CD4-positive, alpha-beta T cell treated with Interferon alpha-2 for 1 hour (primary cell): ENCODE data around the gene TSTD1.
"Not testable (repeated sequence)": the region's sequence is repeated elsewhere in the genome, so short reads cannot be mapped to it uniquely, and the experiment has no call there.

Experiments
- DNase-seq, 2 donors: peaks; one replicate each; pipeline ENCODE4 v3.0.0-alpha.2; 2020 to 2022

Gene TSTD1

DNA sequence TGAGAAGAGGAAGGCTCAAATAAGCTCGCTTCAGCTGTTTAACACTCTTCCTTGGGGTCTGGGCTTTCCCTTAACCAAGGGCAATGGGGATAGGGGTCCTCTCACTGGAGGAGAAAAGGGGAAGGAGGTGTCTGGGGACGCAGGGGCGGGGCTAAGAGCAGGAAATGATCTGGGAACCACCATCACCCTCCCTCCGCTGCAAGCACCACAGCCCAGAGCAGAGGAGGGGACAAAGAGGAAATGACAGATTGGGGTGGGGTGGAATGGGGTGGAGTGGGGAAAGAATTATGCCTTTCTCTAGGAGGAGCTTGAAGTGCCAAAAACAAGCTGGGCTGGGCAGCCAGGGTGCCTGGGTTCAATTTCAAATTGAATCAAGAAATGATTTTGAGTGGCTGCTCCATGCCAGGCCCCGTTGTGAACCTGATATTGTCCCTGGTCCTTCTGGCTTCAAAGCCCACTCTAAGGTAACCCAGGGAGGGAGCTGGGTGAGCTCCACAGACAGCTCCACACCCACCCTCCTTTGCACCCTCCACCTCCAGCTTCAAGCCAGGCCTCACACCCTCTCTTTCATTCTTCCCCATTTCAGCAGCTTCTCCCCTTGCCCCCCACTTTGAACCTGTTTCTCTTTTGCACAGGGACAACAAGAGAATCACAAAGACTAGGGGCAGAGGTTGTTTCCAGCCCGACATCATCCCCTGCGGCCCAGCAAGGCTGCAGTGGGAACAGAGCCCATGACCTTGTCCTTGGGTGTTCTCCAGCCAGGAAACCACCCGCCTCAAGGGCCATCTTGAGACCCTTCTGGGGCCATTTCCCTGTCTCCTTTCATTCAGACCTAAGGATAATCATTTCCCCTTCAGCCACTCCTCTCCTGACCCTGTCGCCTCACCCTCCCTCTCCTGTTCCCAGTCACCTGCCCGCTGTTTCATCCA lies 29.8 kb upstream of the TSTD1 start:
- peak; percentile 92 to 93 for DNase-seq

DNA sequence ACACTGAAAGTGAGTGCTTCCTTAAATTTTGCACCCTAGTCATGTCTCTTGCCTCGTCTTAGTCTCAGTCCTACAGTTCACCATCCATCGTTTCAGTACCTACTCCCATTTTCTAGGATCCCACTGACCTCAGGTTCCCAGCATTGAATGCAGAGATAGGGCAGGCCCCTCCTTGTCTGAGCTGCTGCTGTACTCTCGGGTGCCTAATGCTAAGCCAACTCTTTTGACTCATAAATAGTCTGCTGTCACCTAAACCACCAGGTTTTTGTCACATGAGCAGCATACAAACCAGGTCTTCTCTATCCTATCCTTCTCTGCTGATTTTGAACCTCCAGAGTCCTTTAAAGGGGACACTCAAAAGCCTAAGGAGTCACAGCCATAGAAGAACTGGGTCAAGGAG lies 27.9 kb upstream of the TSTD1 start:
- peak in 1 of 2 donors; percentile 23 for DNase-seq

DNA sequence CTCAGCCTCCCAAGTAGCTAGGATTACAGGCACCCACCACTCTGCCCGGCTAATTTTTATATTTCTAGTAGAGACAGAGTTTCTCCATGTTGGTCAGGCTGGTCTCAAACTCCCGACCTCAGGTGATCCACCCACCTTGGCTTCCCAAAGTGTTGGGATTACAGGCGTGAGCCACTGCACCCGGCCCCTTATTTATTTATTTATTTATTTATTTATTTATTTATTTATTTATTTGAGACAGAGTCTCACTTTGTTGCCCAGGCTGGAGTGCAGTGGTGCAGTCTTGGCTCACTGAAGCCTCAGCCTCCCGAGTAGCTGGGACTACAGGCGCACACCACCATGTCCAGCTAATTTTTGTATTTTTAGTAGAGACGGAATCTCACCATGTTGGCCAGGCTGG lies 26.9 kb upstream of the TSTD1 start:
- not testable (repeated sequence) for DNase-seq

DNA sequence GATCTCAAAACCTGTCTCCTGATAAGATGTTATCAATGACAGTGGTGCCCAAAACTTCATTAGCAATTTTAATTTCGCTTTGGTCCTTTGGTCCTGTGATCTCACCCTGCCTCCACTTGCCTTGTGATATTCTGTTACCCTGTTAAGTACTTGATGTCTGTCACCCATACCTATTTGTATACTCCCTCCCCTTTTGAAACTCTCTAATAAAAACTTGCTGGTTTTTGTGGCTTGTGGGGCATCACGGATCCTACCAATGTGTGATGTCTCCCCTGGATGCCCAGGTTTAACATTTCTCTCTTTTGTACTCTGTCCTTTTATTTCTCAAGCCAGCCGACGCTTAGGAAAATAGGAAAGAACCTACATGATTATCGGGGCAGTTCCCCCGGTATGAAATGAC lies 25.2 kb upstream of the TSTD1 start:
- peak in 1 of 2 donors; percentile 32 for DNase-seq

DNA sequence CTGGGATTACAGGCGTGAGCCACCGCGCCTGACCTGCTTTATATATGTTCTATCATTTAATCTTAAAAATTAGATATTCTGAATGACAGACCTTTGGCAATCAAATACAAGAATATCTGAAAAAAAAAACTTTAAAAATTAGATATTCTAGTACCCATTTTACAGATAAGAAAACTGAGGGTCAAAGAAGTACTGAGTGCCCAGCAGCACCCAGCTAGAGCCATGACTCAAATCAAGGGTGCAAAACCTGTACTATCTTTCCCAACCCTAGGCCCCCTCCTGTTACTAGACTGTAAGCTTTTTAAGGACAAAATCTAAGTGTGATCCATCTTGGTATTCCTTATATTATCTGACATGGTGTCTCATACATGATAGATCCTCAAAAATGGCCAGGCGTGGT lies 22.7 kb upstream of the TSTD1 start:
- no peak for DNase-seq

DNA sequence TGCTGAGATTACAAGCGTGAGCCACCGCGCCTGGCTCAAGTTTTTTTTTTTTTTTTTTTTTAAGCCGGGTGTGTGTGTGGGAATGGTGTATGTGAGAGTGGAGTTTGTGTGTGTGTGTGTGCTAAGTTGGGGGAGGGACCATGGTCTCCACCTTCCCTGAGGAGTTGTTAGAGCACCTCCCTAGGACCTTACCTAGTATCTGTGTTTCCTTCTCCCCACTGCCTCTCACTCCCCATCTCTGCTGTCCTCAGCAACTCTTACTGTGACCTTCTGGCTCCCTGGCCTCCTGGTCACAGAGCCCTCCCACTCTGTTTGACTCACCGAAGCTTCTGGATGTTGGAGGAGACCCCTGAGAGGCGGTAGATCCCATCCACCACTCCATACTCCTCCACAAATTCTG lies 20.5 kb upstream of the TSTD1 start:
- no peak for DNase-seq

DNA sequence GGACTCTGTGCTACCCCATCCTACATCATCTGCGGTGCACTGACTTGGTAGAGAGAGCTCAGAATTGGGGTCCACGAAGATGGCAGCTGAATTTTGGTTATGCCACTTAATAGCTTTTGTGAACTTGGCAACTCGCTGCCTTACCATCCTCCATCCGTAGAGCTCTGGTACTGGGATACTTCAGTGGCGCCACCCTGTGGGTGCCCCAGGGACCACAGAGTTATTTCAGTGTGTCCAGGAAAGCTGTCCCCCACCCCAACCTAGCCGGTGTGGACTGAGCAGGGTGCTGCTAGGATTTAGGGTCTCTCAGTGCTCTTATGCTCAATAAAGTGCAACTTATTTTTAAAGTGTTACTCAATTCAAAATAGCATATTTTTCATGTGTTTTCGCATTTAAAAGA lies 16.0 kb upstream of the TSTD1 start:
- DNase-seq: no peak

DNA sequence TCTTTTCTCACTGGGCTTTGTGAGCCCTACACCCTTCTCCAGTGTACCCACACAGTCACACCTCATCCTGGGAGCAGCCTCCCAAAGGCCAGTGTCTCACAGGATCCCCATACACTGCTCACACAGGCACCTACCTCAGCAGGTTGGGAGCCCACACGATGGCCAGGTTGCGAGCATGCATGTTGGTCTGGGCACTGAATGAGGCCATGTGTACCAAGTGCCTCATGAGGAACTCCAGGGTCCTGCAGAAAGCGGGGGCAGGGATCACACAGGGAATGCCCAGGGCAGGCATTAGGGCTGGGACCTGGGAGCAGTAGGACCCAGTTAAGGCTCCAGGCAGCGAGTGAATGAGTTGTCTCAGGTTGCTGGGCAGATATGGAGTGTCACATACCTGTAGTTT lies 15.5 kb upstream of the TSTD1 start:
- no peak for DNase-seq

DNA sequence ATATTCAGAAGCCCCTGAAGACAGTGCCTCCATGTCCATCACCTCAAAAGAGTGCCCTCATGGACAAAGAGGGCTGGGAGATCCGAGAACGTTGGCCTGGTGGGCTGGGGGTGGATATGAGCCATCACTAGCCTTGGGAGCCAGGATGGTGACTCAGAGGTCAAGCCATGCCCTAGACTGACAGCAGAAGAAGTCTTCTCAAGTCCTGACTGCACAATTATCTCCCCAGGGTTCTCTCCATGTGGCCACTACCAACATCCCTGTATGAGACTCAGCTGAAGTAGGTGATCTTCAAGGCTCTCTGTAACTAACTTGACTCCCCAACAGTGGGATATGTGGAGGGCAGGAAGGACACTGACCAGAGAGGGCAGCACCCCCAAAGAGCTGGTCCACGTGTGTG lies 14.1 kb upstream of the TSTD1 start:
- no peak for DNase-seq

DNA sequence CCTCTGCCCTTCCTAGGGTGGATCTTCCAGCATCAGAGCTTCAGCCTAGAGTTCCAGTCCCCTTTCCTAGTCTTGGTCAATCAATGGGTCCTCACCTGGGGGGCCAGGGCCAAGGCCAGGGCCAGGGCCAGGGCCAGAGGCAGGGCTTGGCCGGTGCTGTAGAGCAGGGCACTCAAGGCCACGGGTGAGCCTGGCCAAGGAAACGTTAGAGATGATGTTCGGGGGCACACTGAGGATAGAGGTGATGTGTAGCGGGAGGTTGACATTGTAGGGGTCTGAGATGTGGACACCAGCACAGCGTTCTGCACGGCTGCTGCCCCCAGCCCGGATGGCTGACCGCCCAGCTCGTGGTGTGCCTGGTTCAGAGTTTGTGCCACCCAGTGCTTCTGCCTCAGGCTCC lies 12.5 kb upstream of the TSTD1 start:
- DNase-seq: no peak

DNA sequence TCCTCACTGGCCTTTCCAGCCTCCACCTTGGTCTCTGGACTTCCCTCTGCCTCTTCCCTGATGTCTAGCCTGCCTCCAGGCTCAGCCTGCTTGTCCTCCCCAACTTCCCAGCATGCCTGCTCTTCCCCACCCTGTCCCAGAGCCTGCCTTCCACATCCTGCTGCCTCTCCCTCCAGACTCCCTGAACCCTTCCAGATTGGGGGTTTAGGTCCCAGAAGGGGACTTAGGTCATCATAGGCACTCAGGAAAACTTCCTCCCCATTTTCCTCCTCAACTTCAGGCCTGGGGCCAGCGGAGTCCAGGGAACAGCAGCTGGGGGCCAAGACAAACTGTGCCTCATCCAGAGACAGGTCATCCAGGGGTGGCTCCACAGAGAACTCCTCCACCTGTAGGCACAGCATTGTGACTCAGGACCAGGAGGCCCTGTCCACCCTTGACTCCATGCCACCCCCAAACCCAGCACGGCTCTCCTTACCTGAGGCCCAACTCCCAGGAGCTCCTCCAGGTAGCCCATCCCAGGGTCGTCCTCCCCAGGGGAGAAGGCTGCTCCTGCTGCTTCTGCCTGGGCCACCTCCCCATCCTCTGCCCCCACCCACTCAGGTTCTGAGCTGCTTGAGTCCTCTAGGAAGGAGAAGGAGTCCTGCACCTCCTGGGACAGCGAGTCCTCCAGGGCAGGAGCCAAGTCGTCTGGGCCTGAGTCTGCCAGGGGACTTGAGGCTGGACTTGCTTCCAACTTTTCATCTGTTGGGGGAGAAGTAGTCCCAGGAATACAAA lies 10.4 kb upstream of the TSTD1 start:
- DNase-seq: no peak

DNA sequence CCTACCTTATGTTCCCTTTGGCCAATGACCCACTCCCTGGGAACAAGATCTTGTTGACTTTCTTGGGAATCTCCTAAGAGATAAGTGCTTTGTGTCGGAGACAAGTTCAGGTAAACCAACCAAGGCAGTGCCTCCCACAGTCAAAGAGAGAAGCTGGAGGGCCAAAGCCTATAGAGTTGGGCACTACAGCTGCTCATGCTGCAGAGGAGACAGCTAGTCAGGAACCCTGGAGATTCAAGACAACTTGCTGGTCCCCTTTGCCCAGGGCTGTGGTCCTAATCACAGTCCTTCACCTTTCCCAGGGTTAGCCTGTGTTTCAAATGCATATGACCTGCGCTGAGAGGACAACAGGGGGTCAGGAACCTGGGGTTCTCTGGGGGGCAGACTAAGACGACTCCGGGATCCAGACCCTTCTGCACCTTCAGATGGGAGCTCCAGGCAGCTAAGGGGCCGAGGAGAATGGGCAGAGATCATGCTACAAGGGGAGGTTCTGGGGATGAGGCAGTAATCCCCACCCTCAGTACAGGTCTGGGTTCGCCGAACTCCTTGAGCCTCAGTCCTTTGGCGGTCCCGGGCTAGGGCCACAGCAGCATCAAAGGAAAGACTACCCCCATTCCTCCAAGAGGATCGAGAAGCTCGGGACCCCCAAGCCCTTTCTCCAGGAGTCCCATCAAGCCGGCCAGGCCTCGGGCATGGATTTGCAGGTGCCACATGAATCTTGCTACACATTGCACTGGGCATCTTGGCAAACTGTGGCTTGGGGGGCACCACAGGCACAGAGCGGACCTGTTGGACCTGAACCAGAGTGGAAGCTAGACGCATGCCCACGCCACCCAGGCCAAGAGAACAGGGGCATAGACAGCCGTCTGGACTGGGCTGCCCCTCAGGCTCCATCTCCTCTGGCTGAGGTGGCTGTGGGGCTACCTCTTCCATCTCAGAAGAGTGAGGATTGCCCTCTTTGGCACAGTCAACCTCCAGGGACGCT lies 9.0 kb upstream of the TSTD1 start:
- no peak for DNase-seq

DNA sequence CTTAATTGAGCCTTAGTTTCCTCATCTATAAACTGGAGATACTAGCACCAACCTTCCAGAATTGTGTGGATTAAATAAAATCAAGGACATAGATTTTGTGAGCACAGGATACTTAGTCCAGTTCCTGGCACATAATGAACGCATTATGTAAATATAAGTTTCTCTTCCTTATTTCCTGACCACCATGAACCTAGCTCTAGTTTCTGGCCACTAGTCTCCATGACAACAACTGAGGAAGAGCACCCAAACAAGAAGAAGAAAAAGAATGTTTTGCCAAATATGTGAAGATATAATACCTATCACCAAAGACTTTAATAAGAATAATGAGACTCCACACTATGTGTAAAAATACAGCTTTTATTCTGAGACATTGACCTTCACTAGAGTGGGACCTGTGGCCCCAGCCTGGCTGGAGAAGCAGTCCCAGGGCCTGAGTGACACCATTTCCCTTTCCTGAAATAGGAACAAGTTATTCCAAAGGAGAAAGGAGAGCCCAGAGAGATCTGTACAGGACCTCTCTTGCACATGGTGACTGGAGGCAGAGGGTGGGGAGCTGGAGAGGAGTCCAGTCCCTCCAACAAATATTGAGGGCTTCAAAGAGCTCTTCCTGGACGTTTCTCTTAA lies 8.0 kb upstream of the TSTD1 start:
- peak; percentile 47 to 48 for DNase-seq

DNA sequence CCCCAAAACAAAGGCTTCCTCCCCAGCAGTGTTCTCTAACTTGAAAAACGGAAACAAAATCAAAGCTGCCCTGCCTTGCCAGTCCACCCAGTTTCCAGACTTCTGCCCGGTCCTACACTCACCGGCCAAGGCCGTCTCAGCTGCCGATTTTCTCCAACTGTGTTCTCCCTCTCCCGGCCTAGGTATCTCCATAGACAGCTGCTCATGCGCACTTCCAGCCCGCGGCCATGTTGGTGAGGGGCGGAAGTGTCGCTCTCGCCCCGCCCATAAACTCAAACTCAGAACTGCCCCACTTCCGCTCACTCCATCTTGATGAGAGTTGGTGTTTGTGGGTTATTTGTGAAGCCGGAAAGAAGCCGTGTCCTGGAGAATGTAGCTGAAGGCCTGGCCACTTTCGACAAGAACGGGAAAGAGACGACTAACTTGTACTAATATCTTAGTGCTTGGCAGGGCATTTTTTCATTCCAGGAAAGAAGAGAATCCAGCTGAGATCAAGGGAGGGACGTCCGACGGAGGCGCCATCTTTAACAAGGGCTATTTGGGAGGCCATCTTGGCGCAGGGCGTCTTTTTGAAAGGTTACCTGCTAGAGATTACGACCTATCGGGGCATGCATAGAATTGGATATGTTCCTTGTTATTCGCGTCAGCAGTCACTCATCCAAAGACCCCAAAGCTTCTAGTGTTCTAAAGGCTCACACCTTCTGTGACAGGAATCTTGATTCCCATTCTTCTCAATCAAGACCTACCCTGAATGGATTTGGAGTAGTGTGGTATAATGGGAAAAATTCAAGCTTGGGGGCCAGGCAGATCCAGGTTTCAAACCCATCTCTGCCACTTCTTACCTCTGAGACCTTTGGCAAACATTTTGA lies 7.2 kb upstream of the TSTD1 start, which contains the start of gene USF1:
TSS of gene USF1 (minus strand) at position 242 of the 869 bp plus-strand sequence. CDS start 2,702 bp downstream, outside the sequence.
- DNase-seq: peak; percentile 94 to 96

DNA sequence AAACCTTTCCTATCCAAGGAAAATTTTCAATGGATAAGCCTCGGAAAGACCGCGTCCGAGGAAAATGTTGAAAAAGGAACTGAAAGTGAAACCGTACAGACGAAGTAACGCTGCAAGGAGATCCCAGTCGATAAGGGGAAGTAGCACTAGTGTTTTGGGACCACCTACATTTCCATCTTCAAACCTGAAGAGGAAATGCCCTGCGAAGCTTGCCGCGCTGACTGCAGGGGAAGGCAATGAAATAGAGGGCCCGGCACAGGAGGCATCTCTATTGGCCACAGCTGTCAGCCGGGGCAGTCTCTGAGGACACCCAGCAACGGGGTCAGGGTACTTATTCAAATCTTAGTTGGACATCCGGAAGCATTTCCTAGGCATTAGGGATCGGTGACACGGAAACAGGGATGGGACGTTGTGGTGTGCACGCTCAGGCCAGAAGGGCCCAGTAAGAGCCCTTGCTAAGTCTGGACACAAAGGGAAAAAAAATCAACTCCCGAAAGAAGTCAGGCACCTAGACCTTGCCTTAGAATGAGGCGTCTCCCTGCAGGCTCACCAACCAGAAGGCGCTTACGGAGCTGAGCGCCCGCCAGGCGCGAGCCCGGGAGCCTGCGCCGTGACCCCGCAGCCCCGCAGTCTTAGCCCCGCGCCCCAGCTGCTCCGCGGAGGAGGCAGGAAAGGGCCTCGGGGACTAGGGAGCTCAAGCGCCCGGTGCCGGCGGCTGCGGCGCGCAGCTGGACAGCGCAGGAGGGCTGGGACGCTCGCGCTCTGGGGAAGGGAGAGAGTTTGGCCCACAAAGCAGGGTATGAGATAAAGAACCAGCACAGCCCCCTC lies 6.4 kb upstream of the TSTD1 start:
- DNase-seq: peak; percentile 79 to 83

DNA sequence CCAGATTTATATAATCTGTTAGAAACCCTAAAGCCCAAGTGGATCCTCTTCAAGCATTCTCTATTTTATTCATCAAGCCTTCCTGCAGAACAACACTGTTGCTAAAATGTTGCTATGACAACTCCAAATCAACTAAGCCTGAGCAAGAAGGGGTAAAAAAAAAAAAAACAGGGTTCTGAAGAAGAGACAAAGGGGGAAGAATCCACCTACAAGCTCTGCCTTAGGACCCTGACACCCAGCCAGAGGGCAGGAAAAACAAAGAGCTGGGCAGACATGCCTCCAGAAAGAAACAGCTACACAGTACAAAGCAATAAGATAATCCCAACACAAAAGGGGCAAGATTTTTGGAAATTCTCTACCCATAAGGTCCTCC lies 5.8 kb upstream of the TSTD1 start:
- peak in 1 of 2 donors; percentile 65 for DNase-seq

DNA sequence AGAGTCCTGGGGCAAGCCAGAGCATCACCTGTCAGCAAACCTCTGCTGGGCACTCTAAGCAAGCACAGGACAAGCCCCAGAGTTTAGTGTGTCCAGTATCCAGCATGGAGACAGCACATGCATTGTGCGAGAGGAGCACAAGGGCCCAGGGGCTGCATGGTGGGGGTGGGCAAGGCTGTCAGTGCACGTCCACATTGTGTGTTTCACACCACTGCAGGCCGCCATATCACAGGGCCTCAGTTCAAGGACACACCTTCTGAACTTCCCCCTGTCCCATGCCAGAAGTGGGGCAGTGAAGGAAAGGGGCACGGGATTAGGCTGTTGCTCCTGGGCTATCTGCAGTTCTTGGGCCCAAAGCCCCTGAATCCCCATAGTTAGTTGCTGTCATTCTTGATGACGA lies 782 bp upstream of the TSTD1 start:
- DNase-seq: no peak

DNA sequence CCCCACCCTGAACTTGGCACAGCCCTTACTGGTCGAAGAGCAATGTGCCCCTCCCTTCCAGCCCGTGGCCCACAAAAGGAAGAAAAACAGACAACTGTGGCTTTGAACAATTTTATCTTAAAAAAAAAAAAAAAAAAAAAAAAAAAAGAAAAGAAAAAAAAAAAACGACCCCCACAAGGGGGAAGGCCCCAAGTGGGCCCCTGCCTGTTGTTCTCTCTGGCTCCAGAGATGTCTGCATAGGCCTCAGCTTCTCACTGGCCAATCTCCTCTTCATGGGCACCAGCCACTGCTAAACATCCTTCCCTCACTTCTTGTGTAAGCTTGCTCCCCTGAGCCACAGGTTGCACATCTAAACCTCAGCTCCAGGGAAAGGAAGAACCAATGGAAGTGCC lies 386 bp upstream of the TSTD1 start:
- DNase-seq: no peak

DNA sequence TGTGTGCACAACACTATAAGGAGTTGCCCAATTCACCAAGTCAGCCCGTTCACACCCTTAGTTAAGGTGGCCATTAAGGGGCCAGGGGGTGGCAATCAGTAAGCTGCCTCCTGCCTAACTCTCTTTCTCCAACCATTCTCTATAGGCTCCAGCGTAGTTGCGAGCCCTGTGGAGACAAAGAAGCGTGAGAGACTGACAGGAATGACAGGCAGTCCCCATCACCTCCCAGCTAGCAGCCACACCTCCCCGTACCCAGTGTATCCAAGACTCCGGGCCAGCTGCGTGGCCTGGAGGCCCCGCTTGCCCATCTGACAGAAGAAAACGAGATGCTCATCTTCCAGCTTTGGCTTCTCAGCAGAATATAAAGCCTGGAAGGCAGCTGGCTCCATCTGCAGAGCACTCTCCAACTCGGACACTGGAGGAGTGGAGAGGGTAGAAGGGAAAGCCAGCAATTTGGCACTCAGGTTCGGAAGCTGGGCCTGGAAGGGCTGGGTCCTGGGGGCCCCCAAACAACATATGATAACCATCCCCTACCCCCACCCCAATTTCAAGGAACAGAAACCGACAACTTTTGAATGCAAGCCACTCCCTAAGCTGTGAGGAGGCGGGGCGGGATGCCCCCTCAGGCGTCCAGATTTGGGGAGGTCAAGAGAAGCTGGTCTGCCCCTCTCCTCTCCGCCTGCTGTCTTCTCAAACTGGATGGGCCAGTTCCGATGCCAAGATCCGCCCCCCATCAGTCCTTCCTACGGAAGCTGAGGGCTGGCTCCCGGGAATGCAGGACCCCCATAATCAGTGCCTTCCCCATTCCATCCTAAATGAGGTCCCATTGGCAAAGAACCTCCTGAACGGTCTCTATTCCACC lies 872 bp downstream of the TSTD1 start:
- DNase-seq: no peak
